ENCODE data around the gene MXD1.

The MXD1 gene

DNA sequence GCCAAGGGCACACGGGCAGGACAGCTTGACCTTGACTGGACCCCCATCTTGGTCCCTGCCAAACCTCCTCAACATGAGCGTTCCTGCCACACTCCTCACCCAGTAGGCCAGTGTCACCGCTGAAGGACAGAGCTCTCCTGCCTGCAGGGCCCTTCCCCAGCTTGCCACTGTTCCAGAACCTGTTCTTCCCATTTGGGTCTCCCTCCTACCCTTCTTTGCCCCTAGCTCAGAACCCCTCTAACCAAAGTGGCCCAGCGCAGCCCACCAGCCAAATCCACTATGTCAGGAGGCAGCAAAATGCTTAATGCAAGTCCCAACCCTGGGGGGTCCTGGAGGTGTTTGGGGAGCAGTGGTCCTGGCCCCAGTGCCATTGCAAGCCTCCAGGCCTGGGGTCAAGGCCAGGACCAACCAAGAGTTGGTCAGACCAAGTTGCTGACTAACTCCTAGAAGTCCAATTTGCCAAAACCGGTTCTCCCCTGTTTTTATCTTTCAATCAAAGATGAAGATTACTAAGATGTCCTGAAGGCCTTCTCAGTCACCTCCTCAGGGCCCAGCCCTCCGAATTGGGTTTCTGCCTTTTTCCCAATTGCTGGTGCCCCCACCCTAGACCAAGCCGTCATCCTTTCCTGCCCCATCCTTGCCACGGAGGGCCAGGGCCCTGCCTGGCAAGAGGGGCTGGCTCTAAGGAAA is 51.0 kb downstream of the MXD1 start:
- Histone ChIP-seq H3K4me2 (ENCODE audit: low read length) (no peak overlapping the region), H3K4me3 (ENCODE audit: low read length) (no peak overlapping the region), H3K9me3 (ENCODE audit: control insufficient read depth, insufficient read depth, low read length) (no peaks in the 10 kb centered on the region), H3K27me3 (ENCODE audit: control insufficient read depth, low read length) (no peaks in the 10 kb centered on the region), H4K20me1 (ENCODE audit: control insufficient read depth, insufficient read depth, low read depth, low read length) (no peaks in the 10 kb centered on the region), H3K9me2 (replicated peaks; ENCODE audit: control insufficient read depth, low read length) (no peaks in the 10 kb centered on the region), H3F3A (ENCODE audit: control insufficient read depth, insufficient read depth) (no peaks in the 10 kb centered on the region), H3K36me3 (ENCODE audit: control insufficient read depth, low read length) (no peaks in the 10 kb centered on the region), H3K27ac (ENCODE audit: low read depth, low read length) (no peak overlapping the region), H3K79me2 (ENCODE audit: control insufficient read depth, low read length) (no peaks in the 10 kb centered on the region), H3K4me1 (ENCODE audit: control insufficient read depth, low read length) (no peaks in the 10 kb centered on the region)
- TF ChIP-seq, protein P1, sequence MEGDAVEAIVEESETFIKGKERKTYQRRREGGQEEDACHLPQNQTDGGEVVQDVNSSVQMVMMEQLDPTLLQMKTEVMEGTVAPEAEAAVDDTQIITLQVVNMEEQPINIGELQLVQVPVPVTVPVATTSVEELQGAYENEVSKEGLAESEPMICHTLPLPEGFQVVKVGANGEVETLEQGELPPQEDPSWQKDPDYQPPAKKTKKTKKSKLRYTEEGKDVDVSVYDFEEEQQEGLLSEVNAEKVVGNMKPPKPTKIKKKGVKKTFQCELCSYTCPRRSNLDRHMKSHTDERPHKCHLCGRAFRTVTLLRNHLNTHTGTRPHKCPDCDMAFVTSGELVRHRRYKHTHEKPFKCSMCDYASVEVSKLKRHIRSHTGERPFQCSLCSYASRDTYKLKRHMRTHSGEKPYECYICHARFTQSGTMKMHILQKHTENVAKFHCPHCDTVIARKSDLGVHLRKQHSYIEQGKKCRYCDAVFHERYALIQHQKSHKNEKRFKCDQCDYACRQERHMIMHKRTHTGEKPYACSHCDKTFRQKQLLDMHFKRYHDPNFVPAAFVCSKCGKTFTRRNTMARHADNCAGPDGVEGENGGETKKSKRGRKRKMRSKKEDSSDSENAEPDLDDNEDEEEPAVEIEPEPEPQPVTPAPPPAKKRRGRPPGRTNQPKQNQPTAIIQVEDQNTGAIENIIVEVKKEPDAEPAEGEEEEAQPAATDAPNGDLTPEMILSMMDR (IDR thresholded peaks at IDR 0.05; ENCODE audit: low read depth, low read length, poor library complexity, severe bottlenecking), result no peak
- TF ChIP-seq EZH2phosphoT487 (IDR thresholded peaks at IDR 0.05; ENCODE audit: borderline replicate concordance, low read length), result no peak

DNA sequence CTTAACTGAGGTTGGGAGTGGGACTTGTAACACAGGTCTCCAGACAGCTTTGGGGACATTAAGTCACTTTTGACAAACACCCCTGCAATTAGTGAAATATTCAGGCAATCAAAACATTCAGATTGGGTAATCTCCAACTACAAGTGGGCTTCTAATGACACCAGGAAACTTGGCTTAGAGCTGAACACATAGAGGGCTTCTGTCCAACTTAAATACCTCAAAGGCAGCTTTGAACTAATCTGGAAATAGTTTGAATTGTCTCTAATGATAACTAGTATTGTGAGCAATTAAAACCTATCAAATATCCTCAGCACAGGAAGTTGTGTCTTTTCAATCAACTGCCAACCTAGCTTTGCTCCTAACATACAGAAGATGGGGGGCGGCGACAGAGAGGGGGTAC is 51.6 kb downstream of the MXD1 start:
- Histone ChIP-seq H3K4me3 (ENCODE audit: low read length) (no peak overlapping the region), H3K27me3 (ENCODE audit: control insufficient read depth, low read length) (no peaks in the 10 kb centered on the region), H3K79me2 (ENCODE audit: control insufficient read depth, low read length) (no peaks in the 10 kb centered on the region), H3K9me3 (ENCODE audit: control insufficient read depth, insufficient read depth, low read length) (no peaks in the 10 kb centered on the region), H3K36me3 (ENCODE audit: control insufficient read depth, low read length) (no peaks in the 10 kb centered on the region), H3K27ac (ENCODE audit: low read depth, low read length) (no peak overlapping the region), H3K4me2 (ENCODE audit: low read length) (no peak overlapping the region), H4K20me1 (ENCODE audit: control insufficient read depth, insufficient read depth, low read depth, low read length) (no peaks in the 10 kb centered on the region), H3K9me2 (replicated peaks; ENCODE audit: control insufficient read depth, low read length) (no peaks in the 10 kb centered on the region), H3K4me1 (ENCODE audit: control insufficient read depth, low read length) (no peaks in the 10 kb centered on the region), H3F3A (ENCODE audit: control insufficient read depth, insufficient read depth) (no peaks in the 10 kb centered on the region)
- TF ChIP-seq EZH2phosphoT487 (IDR thresholded peaks at IDR 0.05; ENCODE audit: borderline replicate concordance, low read length), result no peak
- TF ChIP-seq, protein P1 (IDR thresholded peaks at IDR 0.05; ENCODE audit: low read depth, low read length, poor library complexity, severe bottlenecking), result no peak

DNA sequence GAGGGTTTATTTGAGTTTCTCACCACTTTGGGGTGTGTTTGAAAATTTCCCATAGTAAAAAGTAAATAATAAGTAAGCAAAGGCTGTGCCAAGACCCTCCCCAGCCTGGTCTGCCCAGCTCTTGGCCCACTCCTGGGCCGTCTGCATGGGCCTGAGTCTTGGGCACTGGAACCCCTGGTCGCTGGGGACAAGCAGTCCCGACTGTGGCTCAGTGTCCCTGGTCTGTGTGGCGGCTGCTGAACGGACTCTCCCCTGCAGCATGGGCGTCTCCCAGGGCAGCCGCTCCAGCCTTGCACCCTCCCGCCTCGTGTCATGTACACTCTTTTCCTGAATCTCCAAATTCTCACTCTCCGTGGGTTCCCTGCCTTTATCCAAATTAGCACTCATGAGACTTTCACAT is 53.7 kb downstream of the MXD1 start:
- no peaks in the 10 kb centered on the region for H3F3A ChIP-seq (ENCODE audit: control insufficient read depth, insufficient read depth)
- H3K27me3 ChIP-seq (ENCODE audit: control insufficient read depth, low read length), result no peaks in the 10 kb centered on the region
- TF ChIP-seq EZH2phosphoT487 (IDR thresholded peaks at IDR 0.05; ENCODE audit: borderline replicate concordance, low read length), result no peak
- TF ChIP-seq, protein P1 (IDR thresholded peaks at IDR 0.05; ENCODE audit: low read depth, low read length, poor library complexity, severe bottlenecking), result no peak
- H3K79me2 ChIP-seq (ENCODE audit: control insufficient read depth, low read length), result no peaks in the 10 kb centered on the region
- H3K4me3 ChIP-seq (ENCODE audit: low read length), result no peak overlapping the region
- no peaks in the 10 kb centered on the region for H3K4me1 ChIP-seq (ENCODE audit: control insufficient read depth, low read length)
- no peak overlapping the region for H3K27ac ChIP-seq (ENCODE audit: low read depth, low read length)
- H4K20me1 ChIP-seq (ENCODE audit: control insufficient read depth, insufficient read depth, low read depth, low read length), result no peaks in the 10 kb centered on the region
- H3K4me2 ChIP-seq (ENCODE audit: low read length), result no peak overlapping the region
- H3K36me3 ChIP-seq (ENCODE audit: control insufficient read depth, low read length), result no peaks in the 10 kb centered on the region
- no peaks in the 10 kb centered on the region for H3K9me2 ChIP-seq (replicated peaks; ENCODE audit: control insufficient read depth, low read length)
- H3K9me3 ChIP-seq (ENCODE audit: control insufficient read depth, insufficient read depth, low read length), result no peaks in the 10 kb centered on the region
